GM18873 (cell line): ENCODE results near the gene AGO3.
"Not testable (repeated sequence)": the region's sequence is repeated elsewhere in the genome, so short reads cannot be mapped to it uniquely, and the experiment has no call there.

Experiments
- ATAC-seq: cut with Tn5 transposase; IDR thresholded peaks from one replicate; pipeline ENCODE4 v1.9.1; 2021; ENCODE audit warnings: mild to moderate bottlenecking, moderate library complexity, moderate number of reproducible peaks; ENCODE audit not compliant: unreplicated experiment, low FRiP score

AGO3 gene

GRCh38 chr1:35923791-35924221 lies 7.1 kb upstream of the AGO3 start:
- ATAC-seq, result no peak

DNA sequence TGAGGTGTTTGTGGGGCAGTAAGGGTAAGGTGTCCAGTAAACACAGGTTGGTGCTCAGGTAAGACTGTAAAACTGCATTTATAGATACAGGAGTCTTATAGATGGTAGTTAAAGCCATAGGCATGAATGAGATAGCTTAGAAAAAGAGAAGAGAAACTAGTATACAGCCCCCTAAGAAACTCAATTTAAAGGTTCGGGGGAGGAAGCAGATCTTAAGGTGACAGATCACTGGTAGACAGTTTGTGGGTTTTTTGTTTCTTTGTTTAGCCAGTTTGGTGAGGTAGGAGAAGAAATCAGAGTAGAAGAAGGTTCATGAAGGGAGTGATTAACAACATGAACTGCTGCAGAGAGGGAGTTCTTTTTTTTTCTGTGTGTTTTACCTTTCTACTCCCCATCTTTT lies 6.1 kb upstream of the AGO3 start:
- no peak for ATAC-seq

DNA sequence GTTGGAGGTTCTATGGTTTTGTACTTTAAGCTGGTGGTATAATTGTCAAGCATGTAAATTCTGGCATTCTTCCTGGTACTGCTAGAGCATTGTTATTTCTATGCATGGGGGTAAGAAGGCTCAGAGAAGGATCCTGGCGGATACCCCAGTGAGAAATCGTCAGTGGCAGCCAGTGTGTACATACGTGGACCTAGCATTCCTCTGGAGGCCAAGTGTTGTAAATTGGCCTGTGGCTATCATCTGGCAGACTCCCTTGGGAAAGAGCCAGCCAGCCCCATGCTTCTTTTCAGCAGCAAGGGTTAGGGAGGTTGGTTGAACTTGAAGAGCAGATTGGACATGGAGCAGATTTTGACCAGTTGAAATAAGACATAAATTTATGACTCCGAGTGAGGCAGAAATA lies 5.2 kb upstream of the AGO3 start:
- no peak for ATAC-seq

- ATAC-seq, result no peak
Measured at GRCh38 chr1:35927472-35927871, 3.4 kb upstream of the AGO3 start.

- ATAC-seq, result no peak
Measured at GRCh38 chr1:35929730-35930592, 944 bp upstream of the AGO3 start.

DNA sequence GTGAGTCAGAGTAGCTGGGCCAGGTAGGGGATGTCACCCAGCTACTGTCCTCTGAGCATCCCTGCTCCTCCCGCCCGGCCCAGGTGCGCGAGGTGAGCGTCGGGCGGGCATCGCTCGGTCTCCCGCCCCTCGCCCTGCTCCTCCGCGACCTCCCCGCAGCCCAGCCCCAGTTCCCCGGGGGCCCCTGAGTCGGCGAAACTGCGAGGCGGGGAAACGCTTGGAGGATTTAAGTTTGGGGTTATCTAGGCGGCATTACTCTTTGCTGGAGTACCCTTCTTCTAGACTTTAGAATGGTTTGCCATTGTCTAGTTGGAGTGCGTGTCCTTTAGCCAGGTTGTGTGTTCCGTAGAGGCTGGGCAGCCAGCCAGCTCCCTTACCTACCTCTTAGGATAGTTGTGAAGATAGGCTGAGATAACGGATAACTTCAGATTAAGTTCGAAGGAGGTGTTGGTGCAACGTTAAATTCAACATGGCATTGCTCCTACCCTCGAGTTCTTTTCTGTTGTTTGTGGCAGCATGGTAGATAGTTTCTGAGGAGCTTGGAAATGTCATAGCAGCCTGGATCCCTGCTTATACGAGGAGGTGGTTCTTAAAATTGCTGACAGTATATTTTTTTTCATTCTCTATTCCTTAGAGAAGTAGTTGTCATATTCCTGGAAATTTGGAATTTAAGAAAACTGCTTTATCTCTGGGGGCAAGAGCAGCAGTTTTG lies 697 bp downstream of the AGO3 start:
- ATAC-seq, result no peak

DNA sequence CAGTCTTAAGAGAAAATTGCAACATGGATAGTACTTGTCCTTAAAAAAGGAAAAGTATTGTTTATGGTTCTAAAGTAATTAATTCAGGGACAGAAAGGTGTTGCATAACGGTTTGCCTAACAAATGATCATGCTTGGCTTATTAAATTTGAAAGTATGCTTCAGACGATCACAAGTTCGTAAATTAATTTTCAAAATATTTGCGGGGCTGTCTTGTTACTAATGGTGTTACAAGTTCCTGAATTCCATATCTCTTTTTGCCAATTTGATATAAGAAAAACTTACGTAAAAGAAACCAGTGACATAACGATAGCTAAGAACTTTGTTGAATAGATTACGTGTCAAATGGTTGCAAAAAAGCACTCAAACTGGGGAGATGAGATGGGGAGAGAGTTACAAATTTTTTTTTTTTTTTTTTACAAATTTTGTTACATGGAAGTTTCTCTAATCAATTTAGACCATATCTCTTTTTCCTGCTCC lies 1.3 kb downstream of the AGO3 start:
- ATAC-seq, result no peak

DNA sequence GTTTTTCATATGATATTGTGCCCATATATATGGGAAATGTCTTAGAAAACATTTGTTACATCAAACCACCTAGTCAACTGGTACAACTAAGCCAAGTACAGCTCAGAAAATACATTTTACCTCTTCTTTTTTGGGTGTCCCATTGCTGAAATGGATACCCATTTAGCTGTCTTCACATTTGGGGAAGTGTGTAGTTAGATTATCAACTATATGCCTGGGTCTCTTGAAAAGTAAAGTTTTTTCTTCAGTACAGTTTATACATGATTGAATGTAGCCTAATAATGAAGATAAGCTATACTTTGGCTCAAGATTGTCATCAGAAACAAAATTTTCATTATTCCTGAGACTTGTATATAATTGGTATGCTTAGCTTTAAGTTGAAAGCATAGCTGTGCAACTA lies 2.0 kb downstream of the AGO3 start:
- no peak for ATAC-seq

GRCh38 chr1:35935442-35936388 lies 4.8 kb downstream of the AGO3 start:
- no peak for ATAC-seq

- ATAC-seq, result no peak
Measured at GRCh38 chr1:35936838-35937237, 5.9 kb downstream of the AGO3 start.

- ATAC-seq, result no peak
Measured at GRCh38 chr1:35939484-35939883, 8.6 kb downstream of the AGO3 start.

DNA sequence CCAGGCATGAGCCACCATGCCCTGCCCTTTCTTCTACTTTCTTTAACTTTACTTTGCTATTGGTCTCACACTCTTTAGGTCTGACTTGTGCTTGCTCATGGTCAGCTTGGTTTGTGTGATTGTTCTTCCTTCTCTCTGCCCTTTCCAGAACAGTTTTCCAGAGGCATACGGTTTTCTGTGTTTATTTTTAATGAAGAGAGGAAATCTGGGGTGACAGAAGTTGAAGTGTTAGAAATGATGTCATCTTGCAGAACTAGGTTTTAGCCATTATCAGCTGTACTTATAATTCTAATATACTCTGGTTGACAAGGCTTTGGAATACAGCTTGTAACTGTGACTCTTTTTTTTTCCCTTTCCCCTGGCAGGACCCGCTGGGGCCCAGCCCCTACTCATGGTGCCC lies 14.4 kb downstream of the AGO3 start:
- ATAC-seq, result no peak

- no peak for ATAC-seq
Measured at GRCh38 chr1:35947547-35947946, 16.6 kb downstream of the AGO3 start.

GRCh38 chr1:35958558-35958957 lies 27.7 kb downstream of the AGO3 start:
- no peak for ATAC-seq

DNA sequence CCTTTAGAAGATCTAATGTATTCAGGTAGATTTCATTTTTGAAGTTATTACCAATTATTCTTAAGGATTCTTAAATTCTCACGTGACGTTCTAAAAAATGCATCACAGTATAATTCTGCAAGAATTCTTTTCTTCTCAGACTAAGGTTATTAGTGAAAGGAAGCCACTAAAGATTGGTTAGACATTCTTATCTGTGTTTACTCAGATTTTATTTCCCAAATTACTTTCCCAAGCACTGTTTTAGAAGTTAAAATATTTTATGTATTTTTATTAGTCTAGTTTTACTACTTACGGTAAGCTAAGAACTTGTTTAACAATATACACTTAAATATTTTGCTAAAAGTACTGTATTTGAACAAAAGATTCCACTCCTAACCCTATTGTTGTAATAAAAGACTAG lies 28.4 kb downstream of the AGO3 start:
- no peak for ATAC-seq

GRCh38 chr1:35962952-35963351 lies 32.0 kb downstream of the AGO3 start:
- ATAC-seq, result no peak

- not testable (repeated sequence) for ATAC-seq
Measured at GRCh38 chr1:35964277-35964676, 33.4 kb downstream of the AGO3 start.

DNA sequence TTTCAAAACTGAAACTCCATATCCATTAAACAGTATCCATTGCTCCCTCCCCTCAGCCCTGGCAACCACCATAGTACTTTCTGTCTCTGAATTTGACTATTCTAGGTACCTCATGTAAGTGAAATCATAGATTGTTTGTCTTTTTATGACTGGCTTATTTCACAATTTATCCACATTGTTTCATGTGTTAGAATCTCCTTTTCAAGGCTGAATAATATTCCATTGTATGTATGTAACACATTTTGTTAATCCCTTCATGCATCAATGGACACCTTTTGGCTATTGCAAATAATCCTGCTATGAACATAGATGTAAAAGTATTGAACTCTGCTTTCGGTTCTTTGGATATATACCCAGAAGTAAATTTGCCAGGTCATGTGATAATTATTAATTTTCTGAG lies 37.5 kb downstream of the AGO3 start:
- no peak for ATAC-seq

GRCh38 chr1:35971601-35972000 lies 40.7 kb downstream of the AGO3 start:
- no peak for ATAC-seq

GRCh38 chr1:35972631-35973030 lies 41.7 kb downstream of the AGO3 start:
- ATAC-seq, result not testable (repeated sequence)

DNA sequence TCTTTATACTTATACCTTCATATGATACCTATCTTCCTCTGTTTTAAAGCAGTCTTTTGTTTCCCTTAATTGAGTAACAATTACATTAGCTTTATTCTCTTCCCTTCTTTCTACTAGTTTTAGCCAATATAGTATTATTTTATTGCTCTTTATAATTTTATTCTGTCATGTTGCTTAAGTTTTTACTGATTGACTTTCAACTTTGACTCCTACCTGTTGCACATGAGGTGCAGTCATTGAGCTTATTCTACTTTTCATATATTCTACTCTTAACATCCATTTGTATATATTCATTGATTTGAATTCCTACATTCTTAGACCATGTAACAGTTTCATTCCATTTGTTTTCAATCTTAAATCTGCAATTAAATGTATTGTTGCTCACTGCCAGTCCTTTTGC lies 49.2 kb downstream of the AGO3 start:
- ATAC-seq, result no peak
